ENCODE results near the gene DEFB116.
"Not testable (repeated sequence)": the region's sequence is repeated elsewhere in the genome, so short reads cannot be mapped to it uniquely, and the experiment has no call there.

The DEFB116 gene

DNA sequence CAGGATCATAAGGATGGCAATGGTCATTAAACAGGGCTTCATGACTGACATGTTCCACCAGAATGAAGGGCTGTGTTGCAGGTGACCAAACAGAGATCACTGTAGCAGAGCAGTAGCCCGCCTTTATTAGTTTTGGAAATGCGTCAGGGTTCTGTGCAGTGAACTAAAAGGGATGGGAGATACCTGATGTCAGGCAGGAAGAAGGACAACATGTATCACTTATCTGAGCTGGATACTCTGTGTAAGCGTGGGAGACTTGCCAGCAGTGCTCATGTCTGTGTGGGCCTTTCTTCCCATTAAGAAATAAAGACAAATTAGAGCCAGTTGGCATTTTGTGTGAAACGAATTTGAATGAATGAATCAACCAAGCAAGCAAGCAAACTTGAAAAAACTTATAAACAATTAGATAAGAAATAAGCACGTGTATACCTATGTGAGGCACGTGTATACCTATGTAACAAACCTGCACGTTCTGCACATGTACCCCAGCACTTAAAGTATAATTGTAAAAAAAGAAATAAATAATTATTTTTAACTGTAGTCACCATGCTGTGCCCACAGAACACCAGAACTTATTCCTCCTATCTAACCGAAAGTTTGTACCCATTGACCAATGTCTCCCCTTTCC is at the start of gene DEFB116:
Gene DEFB116 (minus strand): TSS at position 51 of the 628 bp plus-strand sequence. CDS start 0 bp downstream, at position 51.
- no peak for DNase-seq

GRCh38 chr20:31355981-31356380 is 47.6 kb upstream of the DEFB116 start:
- DNase-seq: no peak

DNA sequence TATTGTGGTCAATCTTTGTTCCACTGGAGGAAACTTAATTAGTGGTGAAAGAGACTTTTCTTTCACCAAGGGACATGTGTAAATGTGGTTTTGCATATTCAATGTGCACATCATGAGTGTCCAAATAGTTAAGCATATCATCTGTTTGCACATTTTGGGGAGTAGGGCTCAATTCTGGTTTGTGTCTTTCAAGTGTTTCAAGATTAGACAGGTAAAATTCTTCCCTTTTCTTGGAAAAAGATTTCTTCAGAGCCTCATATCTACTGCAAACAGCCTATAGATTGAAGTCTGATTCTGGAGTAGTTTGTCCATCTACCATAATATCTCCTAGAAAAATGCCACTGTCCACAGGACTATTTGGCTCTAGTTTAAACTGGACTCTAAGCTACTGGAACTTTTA is 33.1 kb upstream of the DEFB116 start:
- no peak for DNase-seq

- no peak for DNase-seq
These were observed 22.5 kb upstream of the DEFB116 start for GRCh38 chr20:31330893-31331292.

DNA sequence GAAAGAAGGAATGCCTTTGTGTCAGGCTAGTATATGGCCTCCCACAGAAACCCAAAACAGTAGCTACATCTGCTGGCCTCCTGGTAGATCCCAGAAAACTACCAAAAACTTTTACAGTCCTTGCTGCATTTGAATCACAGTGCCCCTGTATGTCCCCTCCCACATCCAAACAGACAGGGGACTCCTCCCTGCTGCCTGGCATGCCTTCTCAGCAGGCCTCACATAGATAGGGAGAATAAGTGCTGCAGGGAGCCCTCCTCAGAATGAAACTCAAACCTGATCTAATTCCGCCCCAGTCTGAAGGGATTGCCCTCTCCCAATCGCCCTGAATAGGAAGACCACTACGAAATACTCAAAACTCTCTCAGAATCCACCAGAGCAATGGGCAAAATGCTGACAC is 14.1 kb upstream of the DEFB116 start:
- DNase-seq: no peak

DNA sequence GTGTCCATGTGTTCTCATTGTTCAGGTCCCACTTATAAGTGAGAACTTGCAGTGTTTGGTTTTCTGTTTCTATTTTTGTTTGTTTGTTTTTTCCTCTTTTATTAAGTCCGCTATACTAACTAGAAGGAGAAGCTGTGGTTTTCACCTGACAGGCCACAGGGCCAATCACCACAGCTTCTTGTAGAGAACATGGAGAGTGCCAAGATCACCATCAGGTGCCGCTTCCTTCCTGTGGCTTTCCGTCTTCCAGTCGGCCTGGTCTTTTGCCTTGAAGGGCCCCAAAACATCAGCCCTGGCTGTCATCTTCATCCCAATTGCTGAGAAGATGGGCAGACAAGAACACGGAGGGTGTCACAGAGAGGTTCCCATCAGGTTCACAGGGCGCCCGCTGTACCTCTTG is 23.4 kb downstream of the DEFB116 start:
- DNase-seq: not testable (repeated sequence)

- no peak for DNase-seq
These were observed 30.2 kb downstream of the DEFB116 start for GRCh38 chr20:31278178-31278577.

GRCh38 chr20:31274441-31274840 is 33.9 kb downstream of the DEFB116 start:
- DNase-seq: no peak

- no peak for DNase-seq
These were observed 48.0 kb downstream of the DEFB116 start for GRCh38 chr20:31260326-31260932.

DNA sequence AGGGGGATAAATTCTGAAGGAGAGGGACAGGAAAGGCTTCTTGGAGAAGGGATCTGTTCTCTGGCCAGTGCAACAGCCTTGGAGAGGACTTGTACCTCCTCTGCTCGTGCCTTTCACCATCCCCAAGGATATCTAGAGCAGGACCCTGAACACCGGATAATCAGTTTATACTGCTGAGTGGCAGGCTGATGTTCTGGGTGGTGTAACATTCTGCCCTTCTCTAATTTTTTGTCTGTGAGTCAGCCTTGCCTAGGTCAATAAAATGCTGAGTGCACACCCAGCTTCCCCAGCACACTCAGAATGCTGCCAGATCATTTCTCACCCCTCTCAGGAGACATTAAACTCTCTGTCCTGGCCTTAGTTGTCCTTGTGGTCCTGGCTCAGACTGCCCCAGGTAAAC is 51.0 kb downstream of the DEFB116 start, which contains the start of gene DEFB115:
Gene DEFB115 (plus strand): TSS at position 301 of the 400 bp plus-strand sequence. CDS start 0 bp downstream, at position 301.
- DNase-seq: no peak

DNA sequence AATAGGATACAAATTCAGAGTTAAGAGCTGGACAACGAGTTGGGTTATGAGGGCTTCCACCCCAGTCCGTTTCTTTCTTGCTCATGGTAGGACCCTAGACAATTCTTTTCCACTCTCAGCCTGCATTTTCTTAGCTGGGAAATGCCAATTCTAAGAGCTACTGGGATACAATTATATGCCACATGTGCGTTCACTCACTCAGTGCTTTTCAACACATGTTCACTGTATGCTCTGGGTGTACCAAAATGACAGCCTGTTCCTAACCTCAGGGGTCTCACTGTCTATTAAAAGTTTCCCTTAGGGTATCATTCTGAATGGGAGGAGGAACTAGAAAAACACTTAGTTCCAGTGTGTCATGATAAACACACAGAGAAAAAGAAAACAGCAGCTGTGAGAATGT is 51.4 kb downstream of the DEFB116 start:
- no peak for DNase-seq
